Vagina (tissue), 2 donors: ENCODE results near the gene RUNX2. TPM values are rescaled to one million over a fixed set of nuclear protein-coding genes. Genes with fewer than 3 reads are reported as not detected.
A peak's percentile ranks its signal among the peaks of the same experiment; 100 is the strongest.

Experiments used
- DNase-seq, 2 donors: peaks; one replicate each; pipeline ENCODE4 v3.0.0-alpha.2; 2017; ENCODE audit errors: extremely low spot score in 2 of 2
- H3K27ac ChIP-seq: fragments of 200-600 bp; sonication (generic); one replicate; pipeline ENCODE4 v1.5.1; 2019
- H3K27me3 ChIP-seq: fragments of 200-600 bp; sonication (generic); one replicate; pipeline ENCODE4 v1.5.1; 2019
- H3K36me3 ChIP-seq, 2 donors: fragments of 200-600 bp; sonication (generic); one replicate each; pipeline ENCODE4 v1.5.1; 2017 to 2019
- H3K4me1 ChIP-seq: fragments of 200-600 bp; sonication (generic); one replicate; pipeline ENCODE4 v1.5.1; 2019
- H3K4me3 ChIP-seq, 2 donors: fragments of 200-600 bp; sonication (generic); 1 replicate in 1 of 2; 2 replicates in 1 of 2; pipeline ENCODE4 v1.5.1; 2016 to 2019
- H3K9me3 ChIP-seq: fragments of 200-600 bp; sonication (generic); one replicate; pipeline ENCODE4 v1.5.1; 2019
- CTCF ChIP-seq, 3 experiments: fragments of 450-650 bp in 2 of 3; fragments of 200-600 bp in 1 of 3; sonication (generic) in 1 of 3; IDR thresholded peaks; one replicate each; pipeline ENCODE4 v1.5.1; 2017 to 2019; ENCODE audit warnings: antibody characterized with exemption in 3 of 3, mild to moderate bottlenecking in 2 of 3, moderate library complexity in 2 of 3
- POLR2A ChIP-seq, 2 donors: fragments of 450-650 bp; IDR thresholded peaks; one replicate each; pipeline ENCODE4 v1.6.1; 2017; ENCODE audit warnings: antibody characterized with exemption in 2 of 2, mild to moderate bottlenecking in 2 of 2, moderate library complexity in 2 of 2
- POLR2AphosphoS5 ChIP-seq, 2 donors: sonication (generic); formaldehyde crosslinking; IDR thresholded peaks; one replicate each; pipeline ENCODE4 v1.9.0; 2017; ENCODE audit warnings: antibody characterized with exemption in 2 of 2, mild to moderate bottlenecking in 2 of 2, low read depth in 1 of 2; ENCODE audit not compliant: insufficient read depth in 1 of 2
- intact Hi-C: fragments of 100-400 bp; cut with DNase I; formaldehyde crosslinking; loops from one replicate; pipeline ENCODE4 v1.15.1; 2023
- total RNA-seq: library from RNA; depleted of rRNA; stranded (reverse); fragments of >200 nt; gene quantifications from one replicate; pipeline ENCODE4 v1.2.3, GENCODE V29; 2016

The RUNX2 gene
- total RNA-seq, 1 donor from 2014 or later = 13.0 TPM

- H3K27ac ChIP-seq = no peak overlapping the region
- peak in 1 of 2 donors; percentile 54 for DNase-seq
- no peak for TF ChIP-seq POLR2A (IDR thresholded peaks at IDR 0.05)
- no peaks in the 10 kb centered on the region for H3K4me1 ChIP-seq
- intact Hi-C loops = no loop called here
- H3K9me3 ChIP-seq = no peaks in the 10 kb centered on the region
- H3K36me3 ChIP-seq = no peaks in the 10 kb centered on the region
- H3K27me3 ChIP-seq = no peaks in the 10 kb centered on the region
- no peak overlapping the region for H3K4me3 ChIP-seq
These were observed 240.5 kb downstream of the RUNX2 start for GRCh38 chr6:45568626-45569025.

GRCh38 chr6:45569210-45569945 is 241.2 kb downstream of the RUNX2 start:
- no peaks in the 10 kb centered on the region for H3K36me3 ChIP-seq

GRCh38 chr6:45571159-45571558 is 243.0 kb downstream of the RUNX2 start:
- Histone ChIP-seq H3K27me3 (no peaks in the 10 kb centered on the region), H3K4me3 (no peak overlapping the region), H3K36me3 (no peaks in the 10 kb centered on the region), H3K9me3 (no peaks in the 10 kb centered on the region), H3K27ac (no peak overlapping the region), H3K4me1 (no peaks in the 10 kb centered on the region)
- intact Hi-C loops = no loop called here
- no peak for TF ChIP-seq POLR2A (IDR thresholded peaks at IDR 0.05)
- TF ChIP-seq POLR2AphosphoS5 (IDR thresholded peaks at IDR 0.05; ENCODE audit: insufficient read depth in 1 of 2, low read depth in 1 of 2) = no peak
- no peak for TF ChIP-seq CTCF (IDR thresholded peaks at IDR 0.05)
- no peak for DNase-seq

More at GRCh38 chr6:45569210-45569945, 241.2 kb downstream of the RUNX2 start:
- Histone ChIP-seq H3K27ac (no peak overlapping the region), H3K9me3 (no peaks in the 10 kb centered on the region), H3K4me3 (no peak overlapping the region), H3K27me3 (no peaks in the 10 kb centered on the region), H3K4me1 (no peaks in the 10 kb centered on the region)
- DNase-seq = peak in 1 of 2 donors; percentile 60
- TF ChIP-seq POLR2AphosphoS5 (IDR thresholded peaks at IDR 0.05; ENCODE audit: insufficient read depth in 1 of 2, low read depth in 1 of 2) (no peak), CTCF (IDR thresholded peaks at IDR 0.05) (no peak), POLR2A (IDR thresholded peaks at IDR 0.05) (no peak)
- intact Hi-C loops = no loop called here

GRCh38 chr6:45572833-45573232 is 244.7 kb downstream of the RUNX2 start:
- intact Hi-C loops = no loop called here
- peak in 1 of 2 donors; percentile 42 for DNase-seq
- Histone ChIP-seq H3K9me3 (no peaks in the 10 kb centered on the region), H3K36me3 (no peaks in the 10 kb centered on the region), H3K27ac (no peak overlapping the region), H3K4me3 (no peak overlapping the region), H3K27me3 (no peaks in the 10 kb centered on the region), H3K4me1 (peaks cover 7% of the 10 kb centered on the region)
- TF ChIP-seq CTCF (IDR thresholded peaks at IDR 0.05) (no peak), POLR2AphosphoS5 (IDR thresholded peaks at IDR 0.05; ENCODE audit: insufficient read depth in 1 of 2, low read depth in 1 of 2) (no peak), POLR2A (IDR thresholded peaks at IDR 0.05) (no peak)

GRCh38 chr6:45574014-45574461 is 245.9 kb downstream of the RUNX2 start:
- TF ChIP-seq CTCF (IDR thresholded peaks at IDR 0.05) (no peak), POLR2A (IDR thresholded peaks at IDR 0.05) (no peak), POLR2AphosphoS5 (IDR thresholded peaks at IDR 0.05; ENCODE audit: insufficient read depth in 1 of 2, low read depth in 1 of 2) (no peak)
- Histone ChIP-seq H3K4me1 (peaks cover 7% of the 10 kb centered on the region), H3K27ac (no peak overlapping the region), H3K4me3 (no peak overlapping the region), H3K27me3 (no peaks in the 10 kb centered on the region), H3K36me3 (no peaks in the 10 kb centered on the region), H3K9me3 (no peaks in the 10 kb centered on the region)
- DNase-seq = peak in 1 of 2 donors; percentile 34
- intact Hi-C loops = no loop called here
